GM10248 (cell line): Measurements from ENCODE around the gene AMTN.

Experiments used
- CTCF ChIA-PET: fragments of 300-600 bp; sonication (Branson Sonifier 250); formaldehyde crosslinking; extraction: SDS; loops from one replicate; lab custom pipeline; 2021; ENCODE audit warnings: antibody characterized with exemption; lab: Yijun Ruan, JAX
- POLR2A ChIA-PET: fragments of 350-650 bp; sonication (Branson Sonifier 250); formaldehyde crosslinking; extraction: SDS; loops from one replicate; lab custom pipeline; 2020; ENCODE audit warnings: antibody characterized with exemption; lab: Yijun Ruan, JAX
- DNase-seq: peaks from one replicate; pipeline ENCODE4 v3.0.0; 2012; ENCODE audit errors: extremely low spot score
- TF ChIP-seq, protein P1 (sequence below): IDR thresholded peaks from 2 replicates; pipeline ENCODE4 v1.5.1; 2012; ENCODE audit warnings: mild to moderate bottlenecking, low read depth; ENCODE audit errors: extremely low read depth, missing control alignments, control extremely low read depth

The AMTN gene

DNA sequence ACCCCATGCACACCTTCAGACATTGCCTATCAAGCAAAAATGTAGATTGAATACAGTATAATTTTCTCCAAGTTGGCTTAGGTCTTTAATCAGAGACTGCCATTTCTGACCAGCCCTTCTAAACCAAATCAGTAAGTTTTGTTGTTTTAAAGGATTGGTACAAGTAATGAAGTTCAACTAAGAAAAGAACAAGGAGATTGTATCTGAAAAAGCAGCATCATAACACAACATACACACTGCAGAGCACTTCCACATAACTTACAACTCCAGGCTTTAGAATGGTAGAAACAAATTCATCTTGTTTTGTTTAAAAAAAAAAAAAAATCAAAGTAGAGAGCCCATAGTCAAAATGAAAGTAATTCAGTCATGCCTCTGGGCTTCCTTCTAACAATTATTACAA lies 57.6 kb downstream of the AMTN start:
- TF ChIP-seq, protein P1, sequence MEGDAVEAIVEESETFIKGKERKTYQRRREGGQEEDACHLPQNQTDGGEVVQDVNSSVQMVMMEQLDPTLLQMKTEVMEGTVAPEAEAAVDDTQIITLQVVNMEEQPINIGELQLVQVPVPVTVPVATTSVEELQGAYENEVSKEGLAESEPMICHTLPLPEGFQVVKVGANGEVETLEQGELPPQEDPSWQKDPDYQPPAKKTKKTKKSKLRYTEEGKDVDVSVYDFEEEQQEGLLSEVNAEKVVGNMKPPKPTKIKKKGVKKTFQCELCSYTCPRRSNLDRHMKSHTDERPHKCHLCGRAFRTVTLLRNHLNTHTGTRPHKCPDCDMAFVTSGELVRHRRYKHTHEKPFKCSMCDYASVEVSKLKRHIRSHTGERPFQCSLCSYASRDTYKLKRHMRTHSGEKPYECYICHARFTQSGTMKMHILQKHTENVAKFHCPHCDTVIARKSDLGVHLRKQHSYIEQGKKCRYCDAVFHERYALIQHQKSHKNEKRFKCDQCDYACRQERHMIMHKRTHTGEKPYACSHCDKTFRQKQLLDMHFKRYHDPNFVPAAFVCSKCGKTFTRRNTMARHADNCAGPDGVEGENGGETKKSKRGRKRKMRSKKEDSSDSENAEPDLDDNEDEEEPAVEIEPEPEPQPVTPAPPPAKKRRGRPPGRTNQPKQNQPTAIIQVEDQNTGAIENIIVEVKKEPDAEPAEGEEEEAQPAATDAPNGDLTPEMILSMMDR, result no peak
- ChIA-PET CTCF (no interaction called here), POLR2A (no interaction called here)
- no peak for DNase-seq

DNA sequence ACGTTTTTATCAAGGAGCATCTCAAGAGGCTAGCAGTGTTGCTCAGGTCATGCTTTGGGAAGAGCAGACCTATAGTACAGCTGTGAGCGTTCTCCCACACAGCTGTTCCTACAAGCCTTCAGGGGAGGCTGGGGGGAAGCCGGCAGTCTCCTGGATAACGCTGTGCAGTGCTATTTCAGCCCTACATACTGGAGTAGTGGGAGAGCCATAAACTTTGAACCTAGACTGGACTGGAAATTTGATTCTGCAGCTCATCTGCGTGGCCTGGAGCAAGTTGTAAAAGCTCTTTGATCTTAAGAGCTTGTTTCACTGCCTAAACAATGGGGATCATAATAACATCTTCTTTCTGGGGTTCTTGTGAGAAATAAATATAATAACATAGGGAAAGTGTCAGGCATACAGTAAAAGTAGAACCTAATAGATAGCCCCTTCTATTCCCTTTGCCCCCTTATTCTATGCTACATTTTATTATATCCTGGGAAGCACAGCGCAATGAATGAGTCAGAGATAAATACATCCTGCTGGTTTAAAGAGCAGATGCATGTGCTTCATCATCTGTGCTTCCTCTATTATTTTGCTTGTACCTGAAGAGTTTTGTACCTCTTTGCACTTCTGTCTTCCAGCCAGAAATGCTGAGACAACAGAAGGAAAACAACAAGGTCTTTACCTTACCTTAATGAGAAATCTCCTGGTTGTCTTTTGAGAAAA lies 59.0 kb downstream of the AMTN start:
- no peak for DNase-seq
- TF ChIP-seq, protein P1, result no peak
- POLR2A ChIA-PET, result no interaction called here
- CTCF ChIA-PET, result interaction anchor here (1.0 to 1.8 kb wide), 2 partner anchors 10 to 53 kb away, joined by 3 to 8 read pairs; no protein-coding TSS in a partner anchor

DNA sequence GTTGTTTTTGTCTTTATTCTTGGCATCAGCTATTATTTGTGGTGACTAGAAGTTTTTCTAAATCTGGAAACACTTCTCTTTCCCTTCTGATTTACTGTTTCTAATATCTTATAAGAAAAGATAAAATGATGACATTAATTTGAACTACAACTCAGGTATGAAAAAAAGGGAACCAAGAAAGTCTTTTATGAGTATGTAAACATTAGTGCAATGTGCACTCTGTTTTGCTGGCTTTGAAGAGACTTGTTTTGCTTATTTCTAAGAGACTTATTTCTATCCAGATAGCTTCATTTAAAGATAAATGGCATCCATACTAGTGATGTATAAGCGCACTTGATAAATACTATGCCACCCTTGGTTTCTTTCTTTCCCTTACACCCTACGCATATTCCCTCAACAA lies 63.6 kb downstream of the AMTN start:
- CTCF ChIA-PET, result interaction anchor here (0.9 to 1.4 kb wide), 3 partner anchors 10 to 459 kb away, joined by 3 to 4 read pairs (median 3); no protein-coding TSS in a partner anchor

More for the DNA sequence above, 63.6 kb downstream of the AMTN start:
- TF ChIP-seq, protein P1, result no peak
- no peak for DNase-seq
- POLR2A ChIA-PET, result no interaction called here
